ENCODE measurements around the gene SSR4. TPM values are rescaled to one million over a fixed set of nuclear protein-coding genes. Genes with fewer than 3 reads are reported as not detected.

SSR4 gene
- total RNA-seq, 1 experiment from 2014 or later: 182 TPM

GRCh38 chrX:153791104-153791852 is 3.2 kb upstream of the SSR4 start:
- no peak overlapping the region for H3K4me3 ChIP-seq (replicated peaks in 1 of 2; ENCODE audit: low read depth in 1 of 2, low read length in 2 of 2)
- RAD21 ChIA-PET (ENCODE audit: low non-redundant PET in 1 of 2, low total read pairs in 2 of 2, uncharacterized antibody in 2 of 2, unreplicated experiment in 2 of 2): no interaction called here
- H3K9me3 ChIP-seq (ENCODE audit: control insufficient read depth in 1 of 2, insufficient read depth in 1 of 2, low read depth in 1 of 2, low read length in 2 of 2): no peaks in the 10 kb centered on the region
- POLR2A ChIA-PET: no interaction called here
- H3K9me2 ChIP-seq (ENCODE audit: insufficient read depth): no peaks in the 10 kb centered on the region
- peaks cover 42% of the 10 kb centered on the region for H3K79me2 ChIP-seq (ENCODE audit: insufficient read depth, low read length)
- TF ChIP-seq YY1 (IDR thresholded peaks at IDR 0.05; ENCODE audit: extremely low read depth, insufficient replicate concordance, low read depth, low read length): no peak
- TF ChIP-seq SP1 (IDR thresholded peaks at IDR 0.05; ENCODE audit: low read depth): no peak
- no peak for TF ChIP-seq POLR2AphosphoS5 (IDR thresholded peaks at IDR 0.05; ENCODE audit: low read depth, low read length)
- TF ChIP-seq ELF1 (IDR thresholded peaks at IDR 0.05; ENCODE audit: borderline replicate concordance, low read depth): no peak
- TF ChIP-seq ZFX (IDR thresholded peaks at IDR 0.05): no peak
- TF ChIP-seq EZH2 (IDR thresholded peaks at IDR 0.05): no peak
- TF ChIP-seq JUND (IDR thresholded peaks at IDR 0.05): no peak
- no peak for TF ChIP-seq ZNF274 (IDR thresholded peaks at IDR 0.05; ENCODE audit: low read depth, low read length)
- no peak for TF ChIP-seq SRF (IDR thresholded peaks at IDR 0.05; ENCODE audit: low read depth)
- no peak for ATAC-seq
- no TSS peak for BruUV-seq (replicated peaks)
- no peak overlapping the region for H2AFZ ChIP-seq (ENCODE audit: low read depth, low read length, poor library complexity, severe bottlenecking)
- peaks cover 0 to 17% of the 10 kb centered on the region in 2 experiments; a peak in 2 of 4 replicates for H3K4me1 ChIP-seq (ENCODE audit: control insufficient read depth in 1 of 2, insufficient read depth in 2 of 2, low read length in 2 of 2)
- CTCF ChIA-PET: no interaction called here
- H3K4me2 ChIP-seq (ENCODE audit: low read length): no peak overlapping the region
- DNase-seq (ENCODE audit: low read depth, low spot score): no peak
- intact Hi-C loops (cut with micrococcal nuclease): no loop called here
- no peaks in the 10 kb centered on the region for H3K27me3 ChIP-seq (ENCODE audit: insufficient read depth, low read length)
- no peaks in the 10 kb centered on the region for H4K20me1 ChIP-seq (ENCODE audit: insufficient read depth)
- no peak overlapping the region for H3K27ac ChIP-seq (ENCODE audit: low read depth, low read length)
- no peak overlapping the region for H3K9ac ChIP-seq (ENCODE audit: low read length)
- no peaks in the 10 kb centered on the region; a peak in 1 of 4 replicates for H3K36me3 ChIP-seq (ENCODE audit: control insufficient read depth in 1 of 2, insufficient read depth in 2 of 2, low read length in 2 of 2)

- RAD21 ChIA-PET (ENCODE audit: low non-redundant PET in 1 of 2, low total read pairs in 2 of 2, uncharacterized antibody in 2 of 2, unreplicated experiment in 2 of 2): no interaction called here
- BruUV-seq (replicated peaks): no TSS peak
- intact Hi-C loops (cut with micrococcal nuclease): no loop called here
- peaks cover 0 to 17% of the 10 kb centered on the region in 2 experiments; a peak in 2 of 4 replicates for H3K4me1 ChIP-seq (ENCODE audit: control insufficient read depth in 1 of 2, insufficient read depth in 2 of 2, low read length in 2 of 2)
- peaks cover 46% of the 10 kb centered on the region for H3K79me2 ChIP-seq (ENCODE audit: insufficient read depth, low read length)
- no peak overlapping the region for H3K27ac ChIP-seq (ENCODE audit: low read depth, low read length)
- H3K4me2 ChIP-seq (ENCODE audit: low read length): peak overlapping the region; percentile 85
- no peak for DNase-seq (ENCODE audit: low read depth, low spot score)
- POLR2A ChIA-PET: no interaction called here
- no peak for ATAC-seq
- H3K4me3 ChIP-seq (replicated peaks in 1 of 2; ENCODE audit: low read depth in 1 of 2, low read length in 2 of 2): no peak overlapping the region
- H3K9ac ChIP-seq (ENCODE audit: low read length): no peak overlapping the region
- no peaks in the 10 kb centered on the region for H3K9me3 ChIP-seq (ENCODE audit: control insufficient read depth in 1 of 2, insufficient read depth in 1 of 2, low read depth in 1 of 2, low read length in 2 of 2)
- H3K9me2 ChIP-seq (ENCODE audit: insufficient read depth): no peaks in the 10 kb centered on the region
- no peaks in the 10 kb centered on the region for H3K27me3 ChIP-seq (ENCODE audit: insufficient read depth, low read length)
- CTCF ChIA-PET: no interaction called here
- no peaks in the 10 kb centered on the region for H4K20me1 ChIP-seq (ENCODE audit: insufficient read depth)
- H2AFZ ChIP-seq (ENCODE audit: low read depth, low read length, poor library complexity, severe bottlenecking): no peak overlapping the region
- no peaks in the 10 kb centered on the region for H3K36me3 ChIP-seq (ENCODE audit: control insufficient read depth in 1 of 2, insufficient read depth in 2 of 2, low read length in 2 of 2)
- no peak for TF ChIP-seq CEBPB (IDR thresholded peaks at IDR 0.05; ENCODE audit: low read depth)
- no peak for TF ChIP-seq SRF (IDR thresholded peaks at IDR 0.05; ENCODE audit: low read depth)
- TF ChIP-seq ATF3 (IDR thresholded peaks at IDR 0.05): no peak
- TF ChIP-seq JUND (IDR thresholded peaks at IDR 0.05): no peak
- no peak for TF ChIP-seq ZNF274 (IDR thresholded peaks at IDR 0.05; ENCODE audit: low read depth, low read length)
- TF ChIP-seq MAX (IDR thresholded peaks at IDR 0.05): no peak
- no peak for TF ChIP-seq TCF7L2 (IDR thresholded peaks at IDR 0.05; ENCODE audit: borderline replicate concordance, extremely low read depth, insufficient read depth, insufficient read length)
- TF ChIP-seq EZH2phosphoT487 (IDR thresholded peaks at IDR 0.05; ENCODE audit: borderline replicate concordance): no peak
- TF ChIP-seq ZFX (IDR thresholded peaks at IDR 0.05): no peak
- TF ChIP-seq ZBTB33 (IDR thresholded peaks at IDR 0.05; ENCODE audit: extremely low read depth, insufficient replicate concordance, low read length): no peak
- TF ChIP-seq SP1 (IDR thresholded peaks at IDR 0.05; ENCODE audit: low read depth): no peak
- no peak for TF ChIP-seq SIN3A (IDR thresholded peaks at IDR 0.05; ENCODE audit: low read depth)
- TF ChIP-seq ELF1 (IDR thresholded peaks at IDR 0.05; ENCODE audit: borderline replicate concordance, low read depth): no peak
- no peak for TF ChIP-seq RAD21 (IDR thresholded peaks at IDR 0.05; ENCODE audit: low read depth)
- no peak for TF ChIP-seq CBX3 (IDR thresholded peaks at IDR 0.05; ENCODE audit: low read depth)
- no peak for TF ChIP-seq EGR1 (IDR thresholded peaks at IDR 0.05; ENCODE audit: low read depth)
Measured at GRCh38 chrX:153792368-153792767, 2.1 kb upstream of the SSR4 start.

Measured in HCT116 (cell line).